GM18505 (cell line): ENCODE measurements around the gene TGOLN2.

Source experiments
- ATAC-seq: cut with Tn5 transposase; IDR thresholded peaks from one replicate; pipeline ENCODE4 v1.9.1; 2021; ENCODE audit not compliant: unreplicated experiment
- POLR2A ChIP-seq: IDR thresholded peaks from 4 replicates; pipeline ENCODE4 v1.6.1; 2011; ENCODE audit warnings: borderline replicate concordance; ENCODE audit not compliant: insufficient read depth, insufficient read length; ENCODE audit errors: extremely low read depth

TGOLN2 gene

DNA sequence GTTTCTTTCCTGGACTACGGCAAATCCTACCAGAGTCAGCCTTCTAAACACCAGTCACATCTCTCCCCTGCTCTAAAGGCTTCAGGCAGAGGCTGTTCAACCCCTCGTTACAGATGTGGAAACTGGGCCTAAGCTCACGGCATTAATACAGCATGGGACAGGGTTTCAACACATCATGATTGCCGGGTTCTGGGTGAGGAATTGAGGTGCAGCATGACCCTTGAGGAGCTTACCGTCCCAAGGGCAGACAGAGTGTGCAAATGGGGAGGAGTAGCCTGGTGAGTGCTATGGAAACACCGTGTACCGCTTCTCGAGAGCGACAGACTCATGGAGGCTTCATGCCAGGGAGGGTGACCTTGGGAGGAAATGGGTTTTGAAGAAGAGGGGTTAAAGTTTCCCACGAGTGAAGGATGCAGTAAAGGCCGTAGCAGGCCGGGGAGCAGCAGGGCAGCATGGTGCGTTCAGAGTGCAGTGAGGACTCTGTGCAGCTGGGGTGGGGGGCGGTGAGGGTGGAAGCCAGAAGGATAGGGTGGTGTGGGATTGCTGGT lies 51.1 kb downstream of the TGOLN2 start:
- ATAC-seq, result no peak
- TF ChIP-seq POLR2A, result no peak

GRCh38 chr2:85275984-85276540 lies 51.7 kb downstream of the TGOLN2 start:
- no peak for TF ChIP-seq POLR2A
- no peak for ATAC-seq

DNA sequence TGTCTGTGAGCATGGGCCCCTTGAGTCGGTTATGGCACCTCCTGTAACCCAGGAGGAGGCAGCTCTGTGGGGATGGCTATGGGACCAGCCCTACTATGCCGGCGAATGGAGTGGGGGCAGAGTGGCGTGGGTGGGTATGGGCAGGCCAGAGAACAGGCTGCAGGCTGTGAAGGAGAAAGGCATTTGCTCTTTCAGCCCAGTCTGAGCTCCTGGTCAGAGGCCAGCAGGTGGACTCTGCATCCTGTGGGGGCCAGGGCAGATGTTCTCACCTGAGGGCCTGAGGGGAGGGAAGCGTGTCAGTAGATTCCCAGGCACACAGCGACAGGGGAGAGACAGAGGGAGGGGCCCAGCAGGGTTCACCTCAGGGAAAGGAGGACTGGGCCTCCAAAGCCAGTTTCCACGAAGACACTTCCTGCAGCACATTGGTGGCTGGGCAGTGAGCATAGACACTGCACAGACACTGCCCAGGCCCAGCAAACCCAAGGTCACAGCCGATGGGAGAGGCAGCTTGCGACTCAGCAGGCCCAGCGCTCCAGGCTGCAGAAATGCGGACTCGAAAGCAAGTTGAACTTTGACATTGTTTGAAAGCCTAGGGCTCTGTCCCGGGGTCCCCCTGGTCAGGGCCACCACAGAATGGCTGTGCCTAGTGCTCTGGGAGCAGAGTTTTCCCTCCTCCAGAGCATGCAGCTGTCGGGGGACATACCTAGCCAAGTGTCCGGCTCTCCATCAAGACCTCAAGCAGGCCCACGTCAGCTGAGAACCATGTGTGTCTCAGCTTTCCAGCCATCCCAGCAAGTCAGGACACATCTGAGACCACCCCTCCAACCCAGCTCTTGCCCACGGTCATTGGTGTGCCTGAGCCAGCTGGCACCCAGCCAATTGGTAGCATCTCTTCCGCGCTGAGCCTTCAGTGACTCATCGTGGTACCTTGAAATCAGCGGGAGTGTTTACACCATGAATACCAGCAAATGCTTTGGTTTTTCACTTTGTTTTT lies 53.8 kb downstream of the TGOLN2 start:
- no peak for ATAC-seq
- TF ChIP-seq POLR2A, result no peak

- no peak for TF ChIP-seq POLR2A
- ATAC-seq, result no peak
Observed at GRCh38 chr2:85272357-85272756, 55.4 kb downstream of the TGOLN2 start.

DNA sequence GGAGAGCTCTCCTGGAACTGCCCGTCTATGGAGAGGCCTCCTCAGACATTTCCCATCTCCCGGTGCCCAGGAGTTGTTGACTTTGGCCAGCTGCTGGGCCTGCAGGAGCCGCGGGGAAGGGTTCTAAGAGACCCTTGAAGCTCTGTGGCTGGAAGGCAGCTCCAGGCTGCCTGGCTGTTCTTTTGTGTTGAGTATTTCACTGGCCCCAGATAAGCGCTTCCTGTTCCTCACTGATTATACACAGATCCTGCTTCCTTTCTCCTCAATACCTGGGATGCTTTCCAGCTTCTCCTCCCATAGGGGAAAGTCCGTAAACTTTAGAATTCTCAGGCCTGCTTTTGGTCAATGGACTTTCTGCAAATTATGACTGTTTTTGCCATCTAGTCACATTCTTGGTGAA lies 57.8 kb downstream of the TGOLN2 start:
- no peak for ATAC-seq
- no peak for TF ChIP-seq POLR2A
